Measurements from ENCODE around the gene TRPC5OS.

TRPC5OS gene

GRCh38 chrX:111875881-111876280 is at the start of gene TRPC5OS:
TRPC5OS (plus strand) TSS chrX:111876181; CDS start chrX:111901850, 25,669 bp downstream.
- no peak for DNase-seq (ENCODE audit: low read depth, low spot score)

- no peak for DNase-seq (ENCODE audit: low read depth, low spot score)
Measured at GRCh38 chrX:111829345-111829744, 46.6 kb upstream of the TRPC5OS start.

DNA sequence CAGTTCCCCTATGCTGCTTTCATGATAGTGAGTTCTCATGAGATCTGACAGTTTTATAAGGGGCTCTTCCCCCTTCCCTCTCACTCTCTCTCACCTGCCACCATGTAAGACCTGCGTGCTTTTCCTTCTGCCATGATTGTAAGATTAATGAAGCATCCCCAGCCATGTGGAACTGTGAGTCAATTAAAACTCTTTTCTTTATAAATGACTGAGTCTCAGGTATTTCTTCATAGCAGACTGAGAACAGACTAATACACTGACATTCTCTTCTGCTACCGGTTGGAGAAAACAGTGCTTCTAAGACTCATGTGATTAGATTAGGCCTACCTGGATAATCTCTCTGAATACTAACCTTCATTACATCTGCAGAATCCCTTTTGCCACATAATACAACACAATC is 45.4 kb upstream of the TRPC5OS start:
- no peak for DNase-seq (ENCODE audit: low read depth, low spot score)

GRCh38 chrX:111831343-111831742 is 44.6 kb upstream of the TRPC5OS start:
- DNase-seq (ENCODE audit: low read depth, low spot score), result no peak

DNA sequence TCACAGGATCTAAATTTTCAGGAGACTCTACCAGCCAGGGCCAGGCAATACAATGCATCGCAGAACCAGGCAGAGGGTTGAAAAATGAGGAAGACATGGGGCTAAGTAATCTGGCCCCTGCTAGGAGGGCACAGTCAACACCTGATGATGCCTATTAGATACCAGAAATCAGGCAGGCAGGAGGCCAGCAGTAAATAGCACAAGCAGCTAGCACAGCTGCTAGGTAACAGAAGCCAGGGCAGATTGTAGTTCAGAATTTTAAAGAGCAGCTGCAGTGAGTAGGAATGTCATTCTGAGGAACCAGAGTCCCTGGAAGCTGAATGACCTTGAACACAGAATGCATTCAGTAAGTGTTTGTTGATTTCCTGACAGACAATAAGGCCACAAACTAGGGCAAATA is 38.8 kb upstream of the TRPC5OS start:
- DNase-seq (ENCODE audit: low read depth, low spot score), result no peak

- DNase-seq (ENCODE audit: low read depth, low spot score), result no peak
Measured at GRCh38 chrX:111847491-111848133, 28.4 kb upstream of the TRPC5OS start.

DNA sequence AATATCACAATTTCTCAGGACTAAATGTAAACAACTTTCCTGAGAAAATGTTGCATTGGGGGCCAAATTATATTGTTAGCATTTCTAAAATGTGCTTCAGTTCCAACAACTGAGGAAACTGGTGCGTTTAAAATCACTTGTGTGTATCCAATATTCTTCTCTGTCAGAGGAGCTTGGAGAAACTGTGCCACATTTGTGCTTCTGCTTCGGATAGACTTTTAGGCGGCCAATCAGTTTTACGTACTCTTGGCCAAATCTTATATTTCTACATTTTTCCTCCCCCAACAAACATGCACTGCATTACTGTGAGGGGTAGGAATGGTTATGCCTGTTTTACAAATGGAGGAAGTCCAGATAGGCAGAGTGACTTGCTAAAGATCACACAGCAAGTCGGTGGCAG is 27.4 kb upstream of the TRPC5OS start:
- DNase-seq (ENCODE audit: low read depth, low spot score), result no peak

- DNase-seq (ENCODE audit: low read depth, low spot score), result no peak
Measured at GRCh38 chrX:111850975-111851374, 25.0 kb upstream of the TRPC5OS start.

DNA sequence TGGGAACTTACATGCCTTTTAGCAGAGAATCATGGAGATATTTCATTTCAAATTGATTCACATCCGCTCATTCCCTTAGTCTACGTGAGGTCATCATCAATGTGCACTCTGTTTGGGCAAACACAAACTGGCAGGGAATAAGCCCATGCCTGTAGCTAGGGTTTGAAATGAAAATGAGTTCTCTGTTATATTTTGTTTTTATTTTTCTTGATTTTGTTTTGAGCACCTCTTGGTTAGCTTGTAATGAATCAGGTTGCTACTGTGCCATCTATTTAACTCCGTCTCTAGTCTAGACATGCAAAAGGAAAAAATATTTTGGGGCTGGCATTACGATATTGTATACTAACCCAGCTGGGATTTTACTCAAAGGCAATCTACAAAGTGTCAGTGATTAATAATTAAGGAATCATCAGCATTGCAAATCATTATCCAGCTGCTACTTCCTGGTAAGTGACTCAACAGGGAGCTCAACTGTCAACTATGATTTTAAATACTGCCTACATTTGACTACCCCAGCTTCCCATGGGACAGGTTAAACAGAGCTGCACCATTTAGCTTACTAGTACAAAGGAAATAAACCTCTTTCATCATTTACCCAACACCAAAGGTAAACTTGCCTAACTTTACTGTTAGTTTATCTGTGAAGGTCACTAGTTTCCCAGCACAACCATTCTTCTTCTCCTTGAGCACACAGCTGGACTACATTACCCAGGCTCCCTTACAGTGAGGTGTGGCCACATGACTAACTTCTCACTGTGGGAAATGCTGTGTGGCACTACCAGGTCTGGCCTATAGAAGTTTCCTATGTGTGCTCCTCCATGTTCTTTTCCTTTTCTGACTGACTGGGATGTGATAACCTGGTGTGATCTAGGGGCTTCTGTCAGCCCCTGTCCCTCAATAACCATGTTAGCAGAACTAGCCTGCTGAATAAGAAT is 21.2 kb upstream of the TRPC5OS start:
- no peak for DNase-seq (ENCODE audit: low read depth, low spot score)

DNA sequence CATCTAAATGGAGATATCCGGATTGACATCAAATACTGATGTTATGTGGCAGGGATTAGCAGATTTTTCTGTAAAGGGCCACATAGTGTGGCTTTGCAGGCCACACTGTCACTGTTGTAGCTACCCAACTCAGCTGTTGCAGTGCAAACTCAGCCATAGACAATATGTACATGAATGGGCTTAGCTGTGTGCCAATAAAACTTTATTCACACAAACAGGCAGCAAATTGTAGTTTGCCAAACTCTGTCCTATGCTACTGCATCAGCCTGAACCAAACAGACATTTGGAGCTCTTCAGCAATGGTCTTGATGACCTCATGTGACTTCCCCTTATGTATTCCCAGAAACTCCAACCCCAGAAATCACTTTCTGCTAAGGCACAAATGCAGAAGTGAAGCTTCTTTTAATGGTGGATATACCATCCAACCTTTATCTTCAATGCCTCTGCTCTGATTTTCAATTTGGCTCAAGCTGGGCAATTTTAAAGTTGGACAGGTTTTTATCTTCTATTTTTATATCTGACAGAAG is 18.4 kb upstream of the TRPC5OS start:
- no peak for DNase-seq (ENCODE audit: low read depth, low spot score)

- DNase-seq (ENCODE audit: low read depth, low spot score), result no peak
Measured at GRCh38 chrX:111861605-111862004, 14.4 kb upstream of the TRPC5OS start.

DNA sequence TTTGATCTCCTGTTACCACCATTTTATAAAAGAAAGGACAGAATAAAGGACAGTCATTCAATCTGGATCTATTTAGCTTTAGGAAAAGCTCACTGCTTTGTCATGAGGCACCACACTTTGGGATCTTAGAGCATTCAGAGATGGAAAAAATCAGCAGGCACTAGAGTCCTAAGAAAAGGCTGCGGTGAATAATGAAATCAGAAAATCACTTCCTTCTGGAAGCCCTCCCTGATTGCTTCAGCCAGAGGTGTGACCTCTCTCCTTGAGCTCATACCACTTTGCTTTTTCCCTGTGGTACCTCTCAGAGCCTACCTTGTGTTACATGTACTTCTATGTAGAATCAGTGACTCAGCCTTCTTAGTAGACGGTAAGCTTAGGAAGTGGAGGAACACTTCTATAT is 8.7 kb upstream of the TRPC5OS start:
- no peak for DNase-seq (ENCODE audit: low read depth, low spot score)

DNA sequence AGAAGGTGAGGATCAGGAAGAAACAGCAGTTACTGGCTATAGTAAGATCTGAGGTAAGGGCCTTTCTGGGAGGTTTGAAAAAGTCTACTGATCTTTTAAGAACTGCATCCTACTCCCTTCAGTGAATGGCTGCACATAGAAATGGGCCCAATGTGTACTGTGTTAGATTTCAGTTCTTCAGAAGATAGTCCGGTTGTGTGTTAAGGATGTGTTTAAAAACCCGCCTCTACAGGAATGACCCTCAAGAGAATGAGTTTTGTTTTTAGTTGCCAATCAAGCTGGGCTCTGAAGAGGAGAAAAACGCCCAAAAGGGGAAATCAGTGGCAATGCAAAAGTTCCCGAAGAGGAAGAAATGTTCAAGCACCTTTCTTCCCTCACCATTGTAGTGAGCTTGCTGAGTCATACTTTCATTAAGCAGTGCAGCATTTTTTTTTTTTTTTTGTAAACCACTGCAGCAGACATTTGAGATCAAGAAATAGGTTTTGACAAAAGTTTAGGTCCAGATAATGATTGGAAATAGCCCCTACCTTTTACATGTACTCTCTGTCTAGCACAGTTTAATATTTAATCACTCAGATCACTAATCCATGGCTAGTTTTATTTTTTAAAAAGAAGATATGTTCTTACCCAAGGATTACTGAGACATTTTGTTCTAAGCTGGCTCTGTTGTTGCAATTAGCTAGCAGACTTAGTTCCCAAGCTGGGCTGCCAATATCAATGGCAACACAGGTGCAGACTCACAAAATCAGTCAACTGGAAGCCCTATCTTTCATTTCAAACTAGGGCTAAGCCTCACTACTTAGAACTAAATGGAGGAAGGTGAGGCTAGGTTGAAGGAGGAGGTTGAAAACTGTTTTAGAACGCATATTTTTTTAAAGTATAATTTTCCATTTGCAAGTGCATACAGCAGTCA is 7.0 kb upstream of the TRPC5OS start:
- DNase-seq (ENCODE audit: low read depth, low spot score), result no peak

DNA sequence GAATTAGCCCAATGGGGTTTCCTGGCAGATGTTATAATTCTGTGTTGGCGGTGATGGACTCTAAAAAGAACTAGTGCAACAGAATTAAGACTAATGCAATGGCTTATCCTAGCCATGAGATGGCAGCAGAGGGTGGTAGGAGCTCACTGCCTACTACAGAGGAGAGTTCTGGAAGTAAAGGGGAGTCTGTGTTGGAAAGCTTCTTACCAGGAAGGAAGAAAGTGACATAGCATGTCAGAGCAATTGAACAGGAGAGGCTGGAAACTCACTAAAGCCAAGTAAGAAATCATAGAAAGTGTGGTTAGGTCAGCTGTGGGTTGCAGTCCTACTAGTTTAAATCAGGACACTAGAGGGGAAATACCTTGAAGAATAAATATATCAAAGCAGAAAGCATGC is 6.3 kb upstream of the TRPC5OS start:
- no peak for DNase-seq (ENCODE audit: low read depth, low spot score)

DNA sequence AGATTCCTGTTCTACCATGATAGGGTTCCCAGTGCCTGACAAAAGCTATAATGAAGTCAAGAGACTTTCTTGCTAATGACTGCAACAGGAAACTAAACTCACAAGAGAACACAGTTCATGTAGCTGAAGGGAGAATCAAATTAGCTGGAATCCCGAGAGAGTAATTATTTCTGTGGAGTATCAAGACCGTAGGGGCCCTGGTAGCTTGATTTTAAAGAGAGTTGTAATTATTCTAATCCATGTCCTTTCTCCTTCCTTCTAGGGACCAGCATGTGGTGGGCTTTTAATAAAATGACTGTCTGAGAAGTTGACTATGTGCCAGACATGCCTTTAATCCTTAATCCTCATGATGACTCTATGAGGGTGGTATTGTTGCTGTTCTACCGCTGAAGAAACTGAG is 1.7 kb upstream of the TRPC5OS start:
- no peak for DNase-seq (ENCODE audit: low read depth, low spot score)

GRCh38 chrX:111876646-111877045 is 665 bp downstream of the TRPC5OS start:
- no peak for DNase-seq (ENCODE audit: low read depth, low spot score)

- DNase-seq (ENCODE audit: low read depth, low spot score), result no peak
Measured at GRCh38 chrX:111877681-111878080, 1.7 kb downstream of the TRPC5OS start.

GRCh38 chrX:111880735-111881134 is 4.8 kb downstream of the TRPC5OS start:
- DNase-seq (ENCODE audit: low read depth, low spot score), result no peak

- no peak for DNase-seq (ENCODE audit: low read depth, low spot score)
Measured at GRCh38 chrX:111881715-111882114, 5.7 kb downstream of the TRPC5OS start.

GRCh38 chrX:111886678-111887077 is 10.7 kb downstream of the TRPC5OS start:
- DNase-seq (ENCODE audit: low read depth, low spot score), result no peak

GRCh38 chrX:111888600-111888999 is 12.6 kb downstream of the TRPC5OS start:
- no peak for DNase-seq (ENCODE audit: low read depth, low spot score)

- DNase-seq (ENCODE audit: low read depth, low spot score), result no peak
Measured at GRCh38 chrX:111892375-111892774, 16.4 kb downstream of the TRPC5OS start.
